Breast epithelium (tissue), 3 donors: ENCODE measurements around the gene MICAL3.

ENCODE experiments used
- POLR2A ChIP-seq: fragments of 450-650 bp; IDR thresholded peaks from one replicate; pipeline ENCODE4 v1.6.1; 2016; ENCODE audit warnings: antibody characterized with exemption, mild to moderate bottlenecking, moderate library complexity
- POLR2AphosphoS5 ChIP-seq, 3 donors: sonication (generic); formaldehyde crosslinking; IDR thresholded peaks; one replicate each; pipeline ENCODE4 v1.6.1; 2017; ENCODE audit warnings: antibody characterized with exemption in 3 of 3
- TF ChIP-seq, protein P1 (sequence below), 3 donors: fragments of 450-650 bp; IDR thresholded peaks; one replicate each; pipeline ENCODE4 v1.5.1; 2016 to 2017; ENCODE audit warnings: antibody characterized with exemption in 3 of 3, mild to moderate bottlenecking in 3 of 3, moderate library complexity in 3 of 3

DNA sequence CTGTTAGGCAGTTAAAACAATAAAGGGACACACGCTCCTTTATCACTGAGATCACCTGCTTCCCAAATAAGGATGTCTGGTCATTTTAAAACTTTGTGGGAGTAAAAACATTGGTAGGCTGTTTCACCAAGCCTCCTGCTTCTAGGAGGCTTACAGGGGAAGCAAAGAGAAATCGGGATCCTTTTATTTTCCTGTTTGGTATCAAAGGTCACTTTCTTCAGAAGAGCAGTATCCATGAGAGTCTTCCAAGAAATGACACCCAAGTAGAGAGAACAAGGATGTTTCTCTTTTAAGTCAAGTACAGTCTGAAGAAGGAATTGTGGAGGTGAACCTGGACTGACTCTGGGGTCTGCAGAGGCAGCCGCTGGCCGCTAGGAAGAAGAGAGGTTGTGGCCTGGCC is 213.2 kb downstream of the MICAL3 start:
- TF ChIP-seq, protein P1, sequence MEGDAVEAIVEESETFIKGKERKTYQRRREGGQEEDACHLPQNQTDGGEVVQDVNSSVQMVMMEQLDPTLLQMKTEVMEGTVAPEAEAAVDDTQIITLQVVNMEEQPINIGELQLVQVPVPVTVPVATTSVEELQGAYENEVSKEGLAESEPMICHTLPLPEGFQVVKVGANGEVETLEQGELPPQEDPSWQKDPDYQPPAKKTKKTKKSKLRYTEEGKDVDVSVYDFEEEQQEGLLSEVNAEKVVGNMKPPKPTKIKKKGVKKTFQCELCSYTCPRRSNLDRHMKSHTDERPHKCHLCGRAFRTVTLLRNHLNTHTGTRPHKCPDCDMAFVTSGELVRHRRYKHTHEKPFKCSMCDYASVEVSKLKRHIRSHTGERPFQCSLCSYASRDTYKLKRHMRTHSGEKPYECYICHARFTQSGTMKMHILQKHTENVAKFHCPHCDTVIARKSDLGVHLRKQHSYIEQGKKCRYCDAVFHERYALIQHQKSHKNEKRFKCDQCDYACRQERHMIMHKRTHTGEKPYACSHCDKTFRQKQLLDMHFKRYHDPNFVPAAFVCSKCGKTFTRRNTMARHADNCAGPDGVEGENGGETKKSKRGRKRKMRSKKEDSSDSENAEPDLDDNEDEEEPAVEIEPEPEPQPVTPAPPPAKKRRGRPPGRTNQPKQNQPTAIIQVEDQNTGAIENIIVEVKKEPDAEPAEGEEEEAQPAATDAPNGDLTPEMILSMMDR (IDR thresholded peaks at IDR 0.05) = no peak
- TF ChIP-seq POLR2A = no peak
- no peak for TF ChIP-seq POLR2AphosphoS5 (IDR thresholded peaks at IDR 0.05)
